ENCODE measurements around the gene MYO1B.

Gene MYO1B

GRCh38 chr2:191297033-191297432 is 51.8 kb downstream of the MYO1B start:
- no peaks in the 10 kb centered on the region for H3K27me3 ChIP-seq (ENCODE audit: insufficient read depth, low read length, poor library complexity, severe bottlenecking)
- H2AFZ ChIP-seq (ENCODE audit: low read length) = no peak overlapping the region
- peaks cover 13% of the 10 kb centered on the region; the same call in 1 of the 2 replicates for H3K79me2 ChIP-seq (ENCODE audit: insufficient read depth, low read length)
- no peaks in the 10 kb centered on the region for H3K9me3 ChIP-seq (ENCODE audit: insufficient read depth, low read depth, low read length)
- peaks cover 13% of the 10 kb centered on the region for H3K4me1 ChIP-seq (ENCODE audit: insufficient read depth, low read length, poor library complexity, severe bottlenecking)
- peaks cover 5% of the 10 kb centered on the region; the same call in 1 of the 2 replicates for H3K36me3 ChIP-seq (ENCODE audit: insufficient read depth, low read length)
- TF ChIP-seq CTCF (conservative IDR thresholded peaks at IDR 0.05; ENCODE audit: low read length) = no peak
- no peak for TF ChIP-seq EZH2phosphoT487 (IDR thresholded peaks at IDR 0.05; ENCODE audit: borderline replicate concordance)
- no peak overlapping the region for H3K4me3 ChIP-seq (ENCODE audit: low read length, poor library complexity, severe bottlenecking)
- no peak overlapping the region for H3K4me2 ChIP-seq (ENCODE audit: low read depth, low read length, poor library complexity, severe bottlenecking)
- no peaks in the 10 kb centered on the region for H3K9me2 ChIP-seq (replicated peaks; ENCODE audit: low read depth, low read length)
- no peak overlapping the region for H3K9ac ChIP-seq (ENCODE audit: low read depth, low read length, poor library complexity, severe bottlenecking)
- no peaks in the 10 kb centered on the region for H3F3A ChIP-seq (ENCODE audit: low read depth)
- peaks cover 9% of the 10 kb centered on the region for H4K20me1 ChIP-seq (ENCODE audit: insufficient read depth, low read length, poor library complexity, severe bottlenecking)

GRCh38 chr2:191298306-191298705 is 53.1 kb downstream of the MYO1B start:
- no peak overlapping the region for H3K4me2 ChIP-seq (ENCODE audit: low read depth, low read length, poor library complexity, severe bottlenecking)
- H3K27me3 ChIP-seq (ENCODE audit: insufficient read depth, low read length, poor library complexity, severe bottlenecking) = no peaks in the 10 kb centered on the region
- H3K4me3 ChIP-seq (ENCODE audit: low read length, poor library complexity, severe bottlenecking) = no peak overlapping the region
- peaks cover 5% of the 10 kb centered on the region; the same call in 1 of the 2 replicates for H3K36me3 ChIP-seq (ENCODE audit: insufficient read depth, low read length)
- TF ChIP-seq EZH2phosphoT487 (IDR thresholded peaks at IDR 0.05; ENCODE audit: borderline replicate concordance) (no peak), CTCF (conservative IDR thresholded peaks at IDR 0.05; ENCODE audit: low read length) (no peak)
- H3K9me2 ChIP-seq (replicated peaks; ENCODE audit: low read depth, low read length) = no peaks in the 10 kb centered on the region
- no peak overlapping the region for H3K9ac ChIP-seq (ENCODE audit: low read depth, low read length, poor library complexity, severe bottlenecking)
- no peaks in the 10 kb centered on the region for H3F3A ChIP-seq (ENCODE audit: low read depth)
- no peaks in the 10 kb centered on the region for H3K9me3 ChIP-seq (ENCODE audit: insufficient read depth, low read depth, low read length)
- peaks cover 9% of the 10 kb centered on the region for H3K4me1 ChIP-seq (ENCODE audit: insufficient read depth, low read length, poor library complexity, severe bottlenecking)
- no peak overlapping the region for H2AFZ ChIP-seq (ENCODE audit: low read length)
- peaks cover 6% of the 10 kb centered on the region for H4K20me1 ChIP-seq (ENCODE audit: insufficient read depth, low read length, poor library complexity, severe bottlenecking)
- peaks cover 4% of the 10 kb centered on the region; the same call in 1 of the 2 replicates for H3K79me2 ChIP-seq (ENCODE audit: insufficient read depth, low read length)

GRCh38 chr2:191299010-191299409 is 53.8 kb downstream of the MYO1B start:
- Histone ChIP-seq H3K4me1 (ENCODE audit: insufficient read depth, low read length, poor library complexity, severe bottlenecking) (peaks cover 2% of the 10 kb centered on the region), H2AFZ (ENCODE audit: low read length) (no peak overlapping the region), H3K4me2 (ENCODE audit: low read depth, low read length, poor library complexity, severe bottlenecking) (no peak overlapping the region), H3K27me3 (ENCODE audit: insufficient read depth, low read length, poor library complexity, severe bottlenecking) (no peaks in the 10 kb centered on the region), H3K9me3 (ENCODE audit: insufficient read depth, low read depth, low read length) (no peaks in the 10 kb centered on the region), H3K4me3 (ENCODE audit: low read length, poor library complexity, severe bottlenecking) (no peak overlapping the region), H3K79me2 (ENCODE audit: insufficient read depth, low read length) (peaks cover 4% of the 10 kb centered on the region; the same call in 1 of the 2 replicates), H3F3A (ENCODE audit: low read depth) (no peaks in the 10 kb centered on the region), H3K36me3 (ENCODE audit: insufficient read depth, low read length) (peaks cover 5% of the 10 kb centered on the region; the same call in 1 of the 2 replicates), H4K20me1 (ENCODE audit: insufficient read depth, low read length, poor library complexity, severe bottlenecking) (peaks cover 6% of the 10 kb centered on the region), H3K9ac (ENCODE audit: low read depth, low read length, poor library complexity, severe bottlenecking) (no peak overlapping the region), H3K9me2 (replicated peaks; ENCODE audit: low read depth, low read length) (no peaks in the 10 kb centered on the region)
- no peak for TF ChIP-seq EZH2phosphoT487 (IDR thresholded peaks at IDR 0.05; ENCODE audit: borderline replicate concordance)
- no peak; the same call in 1 of the 2 replicates for TF ChIP-seq CTCF (conservative IDR thresholded peaks at IDR 0.05; ENCODE audit: low read length)

Data from Loucy (cell line).